ENCODE measurements around the gene NTN1.

DNA sequence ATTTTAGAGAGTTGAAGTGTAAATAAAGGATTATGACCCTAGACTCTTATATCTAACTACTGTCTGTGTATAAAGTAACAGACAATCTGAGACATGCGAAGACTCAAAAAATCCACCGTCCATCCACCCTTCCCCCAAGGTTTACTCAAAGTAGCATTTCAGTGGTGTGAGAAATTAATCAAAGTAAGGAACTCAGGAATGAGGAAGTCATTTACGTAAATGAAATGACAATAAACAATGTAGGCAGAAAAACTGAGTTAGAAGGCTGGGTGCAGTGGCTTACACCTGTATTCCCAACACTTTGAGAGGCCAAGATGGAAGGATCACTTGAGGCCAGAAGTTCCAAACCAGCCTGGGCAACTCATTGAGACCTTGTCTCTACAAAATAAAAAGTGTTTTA is 19.8 kb upstream of the NTN1 start:
- no peak for TF ChIP-seq CTCF (conservative IDR thresholded peaks at IDR 0.05)
- no peak for TF ChIP-seq EZH2 (IDR thresholded peaks at IDR 0.05; ENCODE audit: low read depth)

Measured in PC-9 (cell line).